Fibroblast of lung (primary cell): ENCODE results near the gene ARAP2.

ENCODE experiments used
- CTCF ChIP-seq, 2 donors: IDR thresholded peaks in 1 of 2; conservative IDR thresholded peaks in 1 of 2; 1 replicate in 1 of 2; 2 replicates in 1 of 2; pipeline ENCODE4 v1.5.1; 2011 to 2012; ENCODE audit warnings: low read length in 2 of 2, control low read depth in 1 of 2, inconsistent platforms in 1 of 2, low read depth in 1 of 2, mild to moderate bottlenecking in 1 of 2
- EZH2 ChIP-seq: IDR thresholded peaks from 2 replicates; pipeline ENCODE4 v1.5.1; 2012; ENCODE audit warnings: low read length, control low read depth, mild to moderate bottlenecking; ENCODE audit errors: missing control alignments

GRCh38 chr4:36065274-36065871 lies 178.9 kb downstream of the ARAP2 start:
- TF ChIP-seq CTCF (conservative IDR thresholded peaks at IDR 0.05 in 1 of 2, IDR thresholded peaks at IDR 0.05 in 1 of 2; ENCODE audit: low read depth in 1 of 2, low read length in 2 of 2) (no peak), EZH2 (no peak)
